Type B pancreatic cell (in vitro differentiated cells): ENCODE data around the gene CNOT9. TPM values are rescaled to one million over a fixed set of nuclear protein-coding genes. Genes with fewer than 3 reads are reported as not detected.

ENCODE experiments used
- DNase-seq: peaks from one replicate; pipeline ENCODE4 v3.0.0; 2021; ENCODE audit warnings: mixed read lengths; ENCODE audit not compliant: unreplicated experiment; ENCODE audit errors: extremely low spot score
- H3K27ac Mint-ChIP-seq: 2 replicates; pipeline ENCODE4 v1.8.0; 2021; ENCODE audit warnings: mild to moderate bottlenecking, mixed read lengths
- H3K27me3 Mint-ChIP-seq: 2 replicates; pipeline ENCODE4 v1.8.0; 2021; ENCODE audit warnings: mixed read lengths
- H3K36me3 Mint-ChIP-seq: 2 replicates; pipeline ENCODE4 v1.8.0; 2021; ENCODE audit warnings: mixed read lengths
- H3K4me1 Mint-ChIP-seq: one replicate; pipeline ENCODE4 v1.8.0; 2021; ENCODE audit warnings: mixed read lengths; ENCODE audit not compliant: unreplicated experiment
- H3K4me3 Mint-ChIP-seq: 2 replicates; pipeline ENCODE4 v1.8.0; 2021; ENCODE audit warnings: mild to moderate bottlenecking, mixed read lengths
- H3K9me3 Mint-ChIP-seq: 2 replicates; pipeline ENCODE4 v1.8.0; 2021; ENCODE audit warnings: mixed read lengths
- CTCF ChIP-seq: fragments of 200-600 bp; sonication (generic); conservative IDR thresholded peaks from 2 replicates; pipeline ENCODE4 v1.5.0; 2021; ENCODE audit warnings: antibody characterized with exemption, mild to moderate bottlenecking
- total RNA-seq: library from RNA; stranded (reverse); gene quantifications from 2 replicates; pipeline ENCODE4 v1.2.1, GENCODE V29; 2021; ENCODE audit warnings: low replicate concordance

Gene CNOT9
- total RNA-seq, 1 donor from 2014 or later: 59.4 TPM

- TF ChIP-seq CTCF: no peak
- no peaks in the 10 kb centered on the region for H3K36me3 Mint-ChIP-seq
- H3K27ac Mint-ChIP-seq: no peak overlapping the region
- H3K4me1 Mint-ChIP-seq: peaks cover 4% of the 10 kb centered on the region
- DNase-seq: no peak
- no peaks in the 10 kb centered on the region for H3K9me3 Mint-ChIP-seq
- peaks cover 3% of the 10 kb centered on the region for H3K27me3 Mint-ChIP-seq
- no peak overlapping the region for H3K4me3 Mint-ChIP-seq
Measured at GRCh38 chr2:218623366-218623705, 54.7 kb downstream of the CNOT9 start.

GRCh38 chr2:218626369-218626768, 57.7 kb downstream of the CNOT9 start:
- DNase-seq: no peak
- Mint-ChIP-seq H3K27me3 (no peaks in the 10 kb centered on the region), H3K4me1 (peaks cover 4% of the 10 kb centered on the region), H3K27ac (no peak overlapping the region), H3K4me3 (no peak overlapping the region), H3K9me3 (no peaks in the 10 kb centered on the region), H3K36me3 (no peaks in the 10 kb centered on the region)
- TF ChIP-seq CTCF: no peak

- no peak overlapping the region for H3K4me3 Mint-ChIP-seq
- H3K9me3 Mint-ChIP-seq: no peaks in the 10 kb centered on the region
- TF ChIP-seq CTCF: no peak
- no peak for DNase-seq
- no peaks in the 10 kb centered on the region for H3K36me3 Mint-ChIP-seq
- no peak overlapping the region for H3K27ac Mint-ChIP-seq
- H3K27me3 Mint-ChIP-seq: no peaks in the 10 kb centered on the region
- H3K4me1 Mint-ChIP-seq: peaks cover 4% of the 10 kb centered on the region
Measured at GRCh38 chr2:218627939-218628338, 59.3 kb downstream of the CNOT9 start.

DNA sequence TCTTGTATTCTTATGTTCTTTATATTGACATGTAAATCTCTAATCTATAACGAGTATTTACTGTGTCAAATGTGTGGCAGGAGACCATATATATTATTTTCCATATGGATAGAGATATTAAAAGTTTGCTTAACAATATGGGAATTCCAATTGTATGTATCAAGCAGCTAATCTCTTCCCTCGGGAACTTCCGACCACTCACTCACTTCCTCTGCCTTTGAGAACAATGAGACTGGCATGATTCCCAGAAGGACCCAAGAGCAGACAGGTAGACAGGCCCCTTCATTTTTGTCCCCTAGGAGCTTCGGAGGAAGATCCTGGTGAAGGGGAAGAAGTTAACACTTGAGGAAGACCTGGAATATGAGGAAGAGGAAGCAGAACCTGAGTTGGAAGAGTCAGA, 63.2 kb downstream of the CNOT9 start:
- Mint-ChIP-seq H3K36me3 (peaks cover 8% of the 10 kb centered on the region), H3K27ac (no peak overlapping the region), H3K4me3 (no peak overlapping the region), H3K27me3 (no peaks in the 10 kb centered on the region), H3K4me1 (no peaks in the 10 kb centered on the region), H3K9me3 (no peaks in the 10 kb centered on the region)
- TF ChIP-seq CTCF: no peak
- no peak for DNase-seq

GRCh38 chr2:218635719-218636118, 67.1 kb downstream of the CNOT9 start:
- DNase-seq: no peak
- Mint-ChIP-seq H3K4me3 (no peak overlapping the region), H3K9me3 (no peaks in the 10 kb centered on the region), H3K27me3 (no peaks in the 10 kb centered on the region), H3K36me3 (peaks cover 19% of the 10 kb centered on the region), H3K27ac (no peak overlapping the region), H3K4me1 (no peaks in the 10 kb centered on the region)
- no peak for TF ChIP-seq CTCF

DNA sequence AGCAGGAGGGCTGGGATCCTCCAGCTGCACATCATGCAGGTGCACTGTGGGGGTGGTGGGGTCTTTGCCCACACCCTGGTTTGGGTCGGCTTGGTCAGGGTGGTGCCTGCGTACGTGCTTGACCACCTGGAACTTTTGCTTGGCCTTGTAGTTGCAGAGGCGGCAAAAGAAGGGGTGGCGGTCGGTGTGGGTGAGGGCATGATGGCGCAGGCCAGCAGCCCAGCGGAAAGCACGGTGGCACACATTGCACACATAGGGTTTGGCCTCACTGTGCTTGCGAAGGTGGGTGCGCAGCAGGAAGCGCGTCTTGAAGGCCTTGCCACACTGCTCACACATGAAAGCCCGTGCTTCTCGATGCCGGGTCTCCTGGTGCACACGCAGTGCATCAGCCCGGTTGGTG, 69.7 kb downstream of the CNOT9 start:
- H3K27ac Mint-ChIP-seq: no peak overlapping the region
- TF ChIP-seq CTCF: no peak
- no peaks in the 10 kb centered on the region for H3K9me3 Mint-ChIP-seq
- no peaks in the 10 kb centered on the region for H3K27me3 Mint-ChIP-seq
- H3K4me1 Mint-ChIP-seq: no peaks in the 10 kb centered on the region
- no peak for DNase-seq
- peaks cover 18% of the 10 kb centered on the region for H3K36me3 Mint-ChIP-seq
- H3K4me3 Mint-ChIP-seq: no peak overlapping the region
